H7 (cell line): ENCODE data around the gene CNTN2. TPM values are rescaled to one million over a fixed set of nuclear protein-coding genes. Genes with fewer than 3 reads are reported as not detected.

Experiments used
- DNase-seq: peaks from one replicate; pipeline ENCODE4 v3.0.0; 2012
- H3K27me3 ChIP-seq: 2 replicates; pipeline ENCODE4 v1.6.0; 2011; ENCODE audit warnings: mild to moderate bottlenecking, low read length; ENCODE audit not compliant: control insufficient read depth, insufficient read depth
- H3K36me3 ChIP-seq: replicated peaks from 2 replicates; pipeline ENCODE4 v1.5.1; 2011; ENCODE audit warnings: low read length; ENCODE audit not compliant: control insufficient read depth, insufficient read depth
- H3K4me3 ChIP-seq: 2 replicates; pipeline ENCODE4 v1.5.1; 2011; ENCODE audit warnings: low read depth, mild to moderate bottlenecking, control low read depth, low read length, moderate library complexity; ENCODE audit not compliant: insufficient read depth
- total RNA-seq: library from RNA; depleted of rRNA; stranded (reverse); fragments of >200 nt; shearing (Covaris generic); gene quantifications from 2 replicates; pipeline ENCODE4 v1.2.3, GENCODE V29; 2014; rRNA removed

CNTN2 gene, protein sequence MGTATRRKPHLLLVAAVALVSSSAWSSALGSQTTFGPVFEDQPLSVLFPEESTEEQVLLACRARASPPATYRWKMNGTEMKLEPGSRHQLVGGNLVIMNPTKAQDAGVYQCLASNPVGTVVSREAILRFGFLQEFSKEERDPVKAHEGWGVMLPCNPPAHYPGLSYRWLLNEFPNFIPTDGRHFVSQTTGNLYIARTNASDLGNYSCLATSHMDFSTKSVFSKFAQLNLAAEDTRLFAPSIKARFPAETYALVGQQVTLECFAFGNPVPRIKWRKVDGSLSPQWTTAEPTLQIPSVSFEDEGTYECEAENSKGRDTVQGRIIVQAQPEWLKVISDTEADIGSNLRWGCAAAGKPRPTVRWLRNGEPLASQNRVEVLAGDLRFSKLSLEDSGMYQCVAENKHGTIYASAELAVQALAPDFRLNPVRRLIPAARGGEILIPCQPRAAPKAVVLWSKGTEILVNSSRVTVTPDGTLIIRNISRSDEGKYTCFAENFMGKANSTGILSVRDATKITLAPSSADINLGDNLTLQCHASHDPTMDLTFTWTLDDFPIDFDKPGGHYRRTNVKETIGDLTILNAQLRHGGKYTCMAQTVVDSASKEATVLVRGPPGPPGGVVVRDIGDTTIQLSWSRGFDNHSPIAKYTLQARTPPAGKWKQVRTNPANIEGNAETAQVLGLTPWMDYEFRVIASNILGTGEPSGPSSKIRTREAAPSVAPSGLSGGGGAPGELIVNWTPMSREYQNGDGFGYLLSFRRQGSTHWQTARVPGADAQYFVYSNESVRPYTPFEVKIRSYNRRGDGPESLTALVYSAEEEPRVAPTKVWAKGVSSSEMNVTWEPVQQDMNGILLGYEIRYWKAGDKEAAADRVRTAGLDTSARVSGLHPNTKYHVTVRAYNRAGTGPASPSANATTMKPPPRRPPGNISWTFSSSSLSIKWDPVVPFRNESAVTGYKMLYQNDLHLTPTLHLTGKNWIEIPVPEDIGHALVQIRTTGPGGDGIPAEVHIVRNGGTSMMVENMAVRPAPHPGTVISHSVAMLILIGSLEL
- total RNA-seq: not detected in 2 replicates

DNA sequence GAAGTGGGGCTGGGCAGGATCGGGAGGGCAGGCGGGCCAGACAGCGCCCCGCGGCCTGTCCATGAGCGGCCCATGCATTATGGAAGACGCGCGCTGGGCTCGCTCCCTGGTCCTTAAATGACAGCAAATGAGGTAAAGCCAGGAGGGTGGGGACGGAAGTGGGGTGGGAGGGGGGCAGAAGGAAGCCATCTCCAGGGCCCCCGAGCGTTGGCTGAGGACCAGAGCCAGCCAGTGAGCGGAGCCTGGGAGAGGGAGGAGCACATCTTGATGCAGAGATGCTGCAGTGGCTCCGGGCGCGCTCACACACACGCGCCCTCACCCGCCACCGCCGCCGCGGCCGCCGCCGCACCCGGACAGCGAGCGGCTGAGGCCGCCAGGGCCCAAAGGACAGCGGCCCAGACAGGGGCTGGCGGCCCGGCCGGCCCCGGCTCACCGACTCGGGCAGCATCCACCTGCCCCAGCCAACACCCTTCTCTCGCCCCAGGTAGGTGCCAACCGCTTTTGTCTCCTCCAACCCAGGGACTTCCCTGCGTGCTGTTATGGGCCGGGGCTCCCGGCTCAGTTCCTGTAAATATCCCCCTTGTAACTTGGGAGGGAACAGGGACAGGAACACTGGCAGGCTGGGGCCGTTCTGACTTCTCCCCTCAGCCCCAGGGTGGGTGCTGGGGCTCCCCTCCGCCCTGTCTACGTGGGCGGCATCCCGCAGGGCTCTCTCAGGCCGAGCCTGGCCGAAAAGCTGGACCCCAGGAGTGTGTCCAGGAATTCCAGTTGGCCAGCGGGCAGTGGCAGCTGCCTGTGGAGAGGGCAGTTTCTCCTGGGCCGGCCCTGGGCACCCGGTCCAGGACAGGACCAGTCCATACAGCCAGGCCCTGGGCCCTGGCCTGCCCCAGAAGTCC lies at the start of gene CNTN2:
CNTN2 (plus strand) TSS at position 302 of the 896 bp plus-strand sequence. CDS start 9,974 bp downstream, outside the sequence.
- peak within 1 kb of the TSS; percentile 16; the same call in 1 of the 2 replicates for H3K4me3 ChIP-seq
- H3K27me3 ChIP-seq: peaks cover 16% of the 10 kb centered on the region
- DNase-seq: peak; percentile 89
- H3K36me3 ChIP-seq: no peaks in the 10 kb centered on the region

DNA sequence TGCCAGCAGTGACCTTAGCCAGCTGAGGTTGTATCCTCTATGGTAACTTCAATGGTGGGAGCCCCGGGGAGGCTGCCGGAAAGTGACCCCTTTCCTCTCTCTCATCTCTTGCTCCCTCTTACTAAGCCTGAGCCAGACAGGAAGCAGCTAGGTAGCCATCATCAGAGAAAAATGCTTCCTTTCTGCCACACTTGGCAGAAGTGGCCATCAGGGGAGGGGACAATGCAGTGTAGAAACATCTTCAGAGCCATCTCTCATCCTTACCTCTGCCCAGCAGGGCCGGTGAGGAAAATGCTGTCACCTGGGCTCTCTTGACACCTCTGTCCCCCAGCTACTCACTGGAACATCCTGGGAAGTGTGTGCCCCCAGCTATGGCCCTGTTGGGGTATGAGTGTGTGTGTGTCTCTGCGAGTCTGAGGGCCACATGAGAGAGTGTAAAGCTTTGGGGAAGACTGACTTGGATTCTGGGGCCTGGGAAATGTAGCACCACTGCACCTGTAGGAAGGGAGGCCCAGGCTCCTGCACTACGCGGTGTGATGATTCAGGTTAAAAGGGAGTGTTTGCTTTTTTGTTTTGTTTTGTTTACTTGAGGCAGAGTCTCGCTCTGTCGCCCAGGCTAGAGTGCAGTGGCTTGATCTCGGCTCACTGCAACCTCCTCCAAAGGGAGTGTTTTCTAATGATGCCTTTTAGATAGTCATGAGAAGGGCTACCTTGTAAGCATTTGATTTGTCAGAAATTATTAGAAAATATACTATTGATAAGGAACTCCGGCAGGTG lies 48.7 kb upstream of the CNTN2 start:
- Histone ChIP-seq H3K4me3 (no peak overlapping the region), H3K27me3 (peaks cover 8% of the 10 kb centered on the region; the same call in 1 of the 2 replicates), H3K36me3 (no peaks in the 10 kb centered on the region; the same call in 1 of the 2 replicates)
- DNase-seq: no peak

DNA sequence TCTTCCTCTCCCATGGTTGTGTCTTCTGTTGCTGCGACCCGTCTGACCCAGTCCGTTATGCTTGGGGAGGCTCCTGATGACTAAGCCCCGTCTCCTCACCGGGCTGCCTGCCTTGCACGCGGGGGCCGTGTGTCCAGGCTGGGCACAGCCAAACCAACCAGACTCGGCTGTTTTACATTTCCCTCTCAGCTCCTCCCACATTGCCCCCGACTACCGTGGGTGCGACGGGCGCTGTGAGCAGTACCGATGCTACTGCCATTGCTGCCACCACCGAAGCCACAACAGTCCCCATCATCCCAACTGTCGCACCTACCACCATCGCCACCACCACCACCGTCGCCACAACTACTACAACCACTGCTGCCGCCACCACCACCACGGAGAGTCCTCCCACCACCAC lies 46.0 kb upstream of the CNTN2 start:
- Histone ChIP-seq H3K36me3 (no peaks in the 10 kb centered on the region; the same call in 1 of the 2 replicates), H3K27me3 (peaks cover 5% of the 10 kb centered on the region; the same call in 1 of the 2 replicates), H3K4me3 (no peak overlapping the region)
- DNase-seq: no peak

DNA sequence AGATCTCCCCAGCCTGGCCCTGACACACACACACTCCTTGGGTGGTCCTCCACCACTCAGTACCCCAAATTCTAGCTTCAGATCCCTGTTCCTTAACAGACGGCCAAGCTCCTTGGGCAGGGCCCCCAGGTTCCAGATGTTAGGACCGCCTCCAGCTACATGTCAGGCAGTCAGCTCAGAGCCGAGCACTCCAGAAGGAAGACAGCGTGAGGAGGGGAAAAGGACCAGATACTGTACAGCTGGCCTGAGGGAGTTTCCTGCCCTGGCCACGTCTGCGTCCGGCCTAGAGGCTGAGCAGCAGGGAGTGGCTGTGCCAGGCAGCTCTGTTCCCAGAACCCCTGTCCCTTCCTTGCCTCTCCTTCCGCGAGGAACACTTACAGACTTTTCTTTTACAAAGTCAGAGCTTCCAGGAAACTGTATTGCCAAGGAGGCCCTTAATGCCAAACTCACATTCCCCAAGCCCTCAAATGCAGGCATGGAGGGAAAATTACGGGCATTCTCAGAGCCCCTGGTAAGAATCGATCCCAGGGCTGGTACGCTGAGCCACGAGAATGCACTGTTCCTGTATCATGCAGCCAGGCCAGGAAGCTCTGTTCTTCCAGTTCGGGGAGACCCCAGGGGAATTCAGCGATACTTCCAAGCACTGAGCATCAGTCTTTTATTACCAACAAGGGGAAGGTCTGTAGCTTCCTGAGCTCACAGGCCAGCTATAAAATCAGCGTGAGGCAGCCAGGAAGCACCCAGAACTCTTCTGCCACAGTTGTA lies 45.2 kb upstream of the CNTN2 start:
- no peak for DNase-seq
- Histone ChIP-seq H3K4me3 (no peak overlapping the region), H3K27me3 (peaks cover 3% of the 10 kb centered on the region; the same call in 1 of the 2 replicates), H3K36me3 (no peaks in the 10 kb centered on the region; the same call in 1 of the 2 replicates)

DNA sequence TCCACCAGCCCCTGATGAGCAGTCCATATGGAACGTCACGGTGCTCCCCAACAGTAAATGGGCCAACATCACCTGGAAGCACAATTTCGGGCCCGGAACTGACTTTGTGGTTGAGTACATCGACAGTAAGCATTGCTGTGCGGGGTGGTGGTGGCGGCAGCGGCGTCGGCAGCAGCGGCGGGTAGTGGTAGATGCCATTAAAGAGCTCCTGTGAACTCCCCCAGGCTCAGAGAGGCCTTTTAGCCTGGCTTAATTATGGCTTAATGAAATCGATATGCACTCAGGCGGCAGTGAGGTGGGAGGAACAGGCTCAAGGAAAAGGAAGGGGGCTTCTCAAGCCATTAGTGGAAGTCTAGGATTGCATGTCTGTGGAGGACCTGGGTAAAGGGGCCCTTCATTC lies 41.9 kb upstream of the CNTN2 start:
- H3K27me3 ChIP-seq: peaks cover 3% of the 10 kb centered on the region; the same call in 1 of the 2 replicates
- no peak for DNase-seq
- no peak overlapping the region for H3K4me3 ChIP-seq
- no peaks in the 10 kb centered on the region for H3K36me3 ChIP-seq

DNA sequence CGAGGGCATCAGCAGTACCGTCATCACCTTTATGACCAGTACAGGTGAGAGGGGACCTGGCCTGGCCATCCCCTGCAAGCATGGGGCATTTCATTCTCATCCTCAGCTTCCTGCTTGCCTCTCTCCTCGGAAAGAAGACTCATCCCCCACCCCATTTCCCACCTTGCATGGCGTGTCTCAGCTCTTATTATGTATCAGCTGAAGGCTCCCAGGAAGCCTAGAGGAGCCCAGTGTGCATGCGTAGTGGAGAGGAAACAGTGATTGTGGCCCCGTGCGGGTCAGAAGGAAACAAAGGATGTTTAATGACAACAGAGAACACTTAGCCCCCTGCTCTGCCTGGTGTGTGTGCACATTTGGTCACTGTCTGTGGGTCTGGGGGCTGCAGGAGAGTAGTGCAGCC lies 40.3 kb upstream of the CNTN2 start:
- peaks cover 3% of the 10 kb centered on the region; the same call in 1 of the 2 replicates for H3K27me3 ChIP-seq
- no peak overlapping the region for H3K4me3 ChIP-seq
- no peaks in the 10 kb centered on the region for H3K36me3 ChIP-seq
- DNase-seq: no peak

DNA sequence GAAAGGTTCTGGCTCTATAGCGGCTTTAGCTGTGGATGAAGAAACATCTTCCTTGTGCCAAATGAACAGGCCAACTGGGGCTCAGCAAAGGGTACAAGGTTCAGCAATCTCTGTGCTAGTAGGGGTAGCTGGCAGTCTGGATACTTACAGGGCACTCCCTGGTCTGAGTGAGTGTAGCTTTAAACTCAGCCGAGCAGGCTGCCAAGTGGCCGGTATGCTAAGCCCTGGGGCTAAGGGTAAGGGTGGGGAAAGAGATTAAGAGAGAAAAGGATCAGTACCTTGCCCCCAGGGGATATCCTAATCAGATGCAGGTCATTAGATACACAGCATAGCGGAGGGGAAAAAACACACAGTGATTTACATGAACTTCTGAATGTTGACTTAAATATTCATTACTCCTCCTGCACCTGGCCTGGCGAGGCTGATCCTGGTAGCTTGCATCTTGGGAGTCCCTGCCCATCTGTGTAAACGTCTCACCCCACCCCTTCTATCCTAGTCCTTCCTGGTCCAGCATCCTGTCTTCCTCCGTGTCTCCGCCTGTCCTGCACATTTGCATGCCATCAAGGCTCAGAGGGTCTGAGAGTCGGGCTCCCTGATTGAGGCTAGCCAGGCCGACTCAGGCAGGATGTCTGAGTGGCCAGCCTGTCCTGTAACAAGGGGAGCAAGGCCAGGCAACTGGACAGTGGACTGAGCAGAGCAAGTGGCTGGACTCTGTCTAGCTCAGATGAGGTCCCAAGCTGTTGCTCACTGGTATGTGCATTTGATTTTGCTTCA lies 39.5 kb upstream of the CNTN2 start:
- peak; percentile 64 for DNase-seq
- Histone ChIP-seq H3K36me3 (no peaks in the 10 kb centered on the region), H3K4me3 (no peak overlapping the region), H3K27me3 (peaks cover 3% of the 10 kb centered on the region; the same call in 1 of the 2 replicates)

DNA sequence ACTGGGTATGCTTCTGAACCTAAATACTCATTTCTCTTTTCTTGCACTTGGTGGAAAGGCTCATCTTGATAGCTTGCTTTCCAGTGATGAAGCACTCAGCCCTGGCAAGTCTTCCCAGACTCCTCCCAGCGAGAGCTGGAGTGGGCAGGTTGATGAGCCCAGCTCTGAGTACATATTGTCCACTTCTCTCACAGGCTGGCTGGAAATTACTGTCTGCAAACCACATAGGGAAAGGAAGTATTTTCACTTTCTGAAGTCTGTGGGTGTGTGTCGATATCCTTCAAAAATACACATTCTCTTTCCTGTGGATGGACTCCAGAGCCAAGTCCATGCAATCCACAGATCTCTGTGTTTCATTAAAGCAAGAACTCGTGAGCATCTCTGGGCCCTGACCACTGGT lies 38.7 kb upstream of the CNTN2 start:
- no peak for DNase-seq
- H3K4me3 ChIP-seq: no peak overlapping the region
- peaks cover 3% of the 10 kb centered on the region; the same call in 1 of the 2 replicates for H3K27me3 ChIP-seq
- H3K36me3 ChIP-seq: no peaks in the 10 kb centered on the region

DNA sequence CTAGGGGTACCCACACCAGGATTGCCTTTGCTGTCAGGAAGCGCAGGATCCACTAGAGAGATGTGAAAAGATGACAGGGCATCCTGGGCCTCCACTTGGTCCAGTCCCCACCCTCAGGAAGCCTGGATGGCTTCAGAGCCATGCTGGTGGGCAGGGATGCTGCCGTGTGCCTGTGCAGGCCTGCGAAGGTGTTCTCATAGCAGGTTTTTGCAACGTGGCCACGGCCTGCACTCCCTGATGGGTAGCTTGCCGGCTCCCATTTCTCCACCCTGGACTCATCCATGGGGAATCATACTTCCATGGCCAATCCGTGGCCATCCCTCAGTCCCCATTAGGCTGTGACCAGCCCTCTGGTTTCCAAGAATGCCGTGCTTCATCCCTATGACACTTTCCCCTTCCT lies 34.1 kb upstream of the CNTN2 start:
- Histone ChIP-seq H3K27me3 (no peaks in the 10 kb centered on the region; the same call in 1 of the 2 replicates), H3K36me3 (no peaks in the 10 kb centered on the region), H3K4me3 (no peak overlapping the region)
- DNase-seq: no peak

DNA sequence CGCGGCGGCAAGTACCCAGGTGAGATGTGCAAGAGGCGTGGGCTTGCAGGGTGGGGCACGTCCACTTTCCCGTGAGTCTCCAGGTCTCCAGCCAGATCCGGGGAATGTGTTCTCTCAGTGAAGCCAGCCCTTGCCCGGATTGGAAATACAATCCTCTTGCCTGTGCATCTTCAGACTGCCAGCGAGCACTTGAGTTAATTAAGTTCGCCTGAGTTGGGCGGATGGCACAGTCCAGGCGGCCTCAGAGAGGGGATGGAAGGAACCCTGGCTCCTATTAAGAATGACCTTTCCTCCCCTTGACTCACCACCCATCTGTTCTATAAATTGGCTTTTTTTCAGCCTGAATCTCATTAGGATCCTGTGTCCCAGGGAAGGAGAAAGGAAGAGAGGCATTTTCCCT lies 33.3 kb upstream of the CNTN2 start:
- H3K4me3 ChIP-seq: no peak overlapping the region
- no peak for DNase-seq
- no peaks in the 10 kb centered on the region for H3K36me3 ChIP-seq
- H3K27me3 ChIP-seq: no peaks in the 10 kb centered on the region; the same call in 1 of the 2 replicates

DNA sequence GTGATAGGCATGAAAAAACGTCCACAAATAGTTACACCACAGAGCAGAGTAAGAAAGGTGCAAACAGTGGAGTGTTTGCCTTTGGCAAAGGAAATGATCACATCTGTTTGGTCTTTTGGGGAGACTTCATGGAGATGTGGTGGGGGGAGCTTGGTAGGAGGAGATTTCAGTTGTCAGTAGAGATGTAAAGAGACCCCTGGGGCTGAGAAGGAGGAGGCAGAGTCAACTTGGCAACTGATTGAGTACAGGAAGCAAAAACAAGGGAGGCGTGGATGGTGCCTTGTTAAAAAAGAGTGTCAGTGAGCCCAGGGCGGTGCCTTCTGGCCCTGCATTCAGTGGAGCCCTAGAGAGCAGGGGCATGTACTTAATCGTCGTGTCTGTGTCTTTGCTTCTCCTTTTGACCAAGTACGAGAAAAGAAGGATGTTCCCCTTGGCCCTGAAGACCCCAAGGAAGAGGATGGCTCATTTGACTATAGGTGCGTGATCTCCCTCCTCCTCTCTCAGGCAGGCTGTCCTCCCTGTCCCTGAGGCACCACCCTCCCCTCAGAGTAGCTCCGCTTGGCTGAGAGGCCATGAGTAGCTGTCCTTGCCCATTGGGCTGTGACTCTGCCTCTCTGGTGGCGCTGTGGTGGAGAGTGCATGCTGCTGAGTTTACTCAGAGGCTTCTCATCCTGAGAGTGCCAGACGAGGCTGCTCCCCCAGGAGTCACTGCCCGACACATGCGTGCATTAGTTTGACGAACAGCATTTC lies 30.4 kb upstream of the CNTN2 start:
- no peak for DNase-seq
- no peaks in the 10 kb centered on the region for H3K36me3 ChIP-seq
- H3K4me3 ChIP-seq: no peak overlapping the region
- H3K27me3 ChIP-seq: no peaks in the 10 kb centered on the region; the same call in 1 of the 2 replicates
